ENCODE results near the gene TTC7B.

DNA sequence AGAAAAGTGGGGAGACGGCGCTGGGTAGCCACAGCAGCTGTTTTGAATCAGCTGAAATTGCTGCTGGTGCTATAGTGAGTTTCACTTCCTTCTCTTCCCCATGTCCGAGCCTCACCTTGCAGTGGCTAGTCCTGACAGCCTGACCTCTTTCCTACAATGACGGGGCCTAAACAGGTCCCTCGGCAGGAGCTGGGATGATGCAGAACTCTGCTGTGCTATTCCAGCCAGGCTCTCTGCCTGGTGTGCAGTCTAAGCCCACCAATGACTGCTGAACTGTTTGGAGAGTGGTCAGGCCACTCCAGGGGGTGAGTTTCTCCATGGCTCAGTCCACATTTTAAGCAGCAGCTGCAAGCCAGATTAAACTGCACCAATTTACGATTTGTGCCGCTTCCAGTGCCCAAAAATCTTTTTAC is 207.3 kb downstream of the TTC7B start:
- TF ChIP-seq POLR2A (IDR thresholded peaks at IDR 0.05): no peak
- TF ChIP-seq, protein P1, sequence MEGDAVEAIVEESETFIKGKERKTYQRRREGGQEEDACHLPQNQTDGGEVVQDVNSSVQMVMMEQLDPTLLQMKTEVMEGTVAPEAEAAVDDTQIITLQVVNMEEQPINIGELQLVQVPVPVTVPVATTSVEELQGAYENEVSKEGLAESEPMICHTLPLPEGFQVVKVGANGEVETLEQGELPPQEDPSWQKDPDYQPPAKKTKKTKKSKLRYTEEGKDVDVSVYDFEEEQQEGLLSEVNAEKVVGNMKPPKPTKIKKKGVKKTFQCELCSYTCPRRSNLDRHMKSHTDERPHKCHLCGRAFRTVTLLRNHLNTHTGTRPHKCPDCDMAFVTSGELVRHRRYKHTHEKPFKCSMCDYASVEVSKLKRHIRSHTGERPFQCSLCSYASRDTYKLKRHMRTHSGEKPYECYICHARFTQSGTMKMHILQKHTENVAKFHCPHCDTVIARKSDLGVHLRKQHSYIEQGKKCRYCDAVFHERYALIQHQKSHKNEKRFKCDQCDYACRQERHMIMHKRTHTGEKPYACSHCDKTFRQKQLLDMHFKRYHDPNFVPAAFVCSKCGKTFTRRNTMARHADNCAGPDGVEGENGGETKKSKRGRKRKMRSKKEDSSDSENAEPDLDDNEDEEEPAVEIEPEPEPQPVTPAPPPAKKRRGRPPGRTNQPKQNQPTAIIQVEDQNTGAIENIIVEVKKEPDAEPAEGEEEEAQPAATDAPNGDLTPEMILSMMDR (IDR thresholded peaks at IDR 0.05): no peak

All from Peyer's patch (tissue), 4 donors.